Sigmoid colon (tissue), 7 donors: ENCODE results near the gene HNRNPLL. TPM values are rescaled to one million over a fixed set of nuclear protein-coding genes. Genes with fewer than 3 reads are reported as not detected.

Experiments used
- DNase-seq: peaks from one replicate; pipeline ENCODE4 v3.0.0-alpha.2; 2019
- H3K27ac ChIP-seq, 4 donors: fragments of 200-600 bp; sonication (generic); one replicate each; pipeline ENCODE4 v1.5.1; 2016 to 2019; ENCODE audit warnings: mild to moderate bottlenecking in 1 of 4
- H3K27me3 ChIP-seq, 3 donors: fragments of 200-600 bp; sonication (generic); one replicate each; pipeline ENCODE4 v1.5.1; 2019; ENCODE audit warnings: mild to moderate bottlenecking in 1 of 3
- H3K36me3 ChIP-seq, 4 donors: fragments of 200-600 bp; sonication (generic); one replicate each; pipeline ENCODE4 v1.5.1; 2016 to 2019
- H3K4me1 ChIP-seq, 4 donors: fragments of 200-600 bp; sonication (generic); one replicate each; pipeline ENCODE4 v1.5.1; 2017 to 2019
- H3K4me3 ChIP-seq, 4 donors: fragments of 200-600 bp; sonication (generic); one replicate each; pipeline ENCODE4 v1.5.1; 2017 to 2019; ENCODE audit warnings: mild to moderate bottlenecking in 2 of 4, moderate library complexity in 1 of 4
- H3K9me3 ChIP-seq, 4 donors: fragments of 200-600 bp in 3 of 4; sonication (generic) in 3 of 4; one replicate each; pipeline versions ENCODE4 v1.5.1 to v1.6.1; 2013 to 2019
- CTCF ChIP-seq, 4 experiments: fragments of 450-650 bp in 3 of 4; fragments of 200-600 bp in 1 of 4; IDR thresholded peaks; one replicate each; pipeline ENCODE4 v1.5.1; 2016 to 2019; ENCODE audit warnings: antibody characterized with exemption in 4 of 4, mild to moderate bottlenecking in 3 of 4, moderate library complexity in 2 of 4
- EP300 ChIP-seq, 4 donors: sonication (generic); formaldehyde crosslinking; IDR thresholded peaks; one replicate each; pipeline ENCODE4 v1.6.1; 2017; ENCODE audit warnings: antibody characterized with exemption in 4 of 4
- POLR2A ChIP-seq, 2 donors: fragments of 450-650 bp; IDR thresholded peaks; one replicate each; pipeline ENCODE4 v1.6.1; 2016; ENCODE audit warnings: antibody characterized with exemption in 2 of 2, mild to moderate bottlenecking in 2 of 2, moderate library complexity in 2 of 2
- POLR2AphosphoS5 ChIP-seq, 4 donors: sonication (generic); formaldehyde crosslinking; IDR thresholded peaks; one replicate each; pipeline ENCODE4 v1.6.1; 2017; ENCODE audit warnings: antibody characterized with exemption in 4 of 4
- WGBS, 2 donors: extraction: QIAGEN DNeasy Blood & Tissue Kit; methylation state at CpG; one replicate each; pipeline ENCODE4 v1.1.7; 2013; 5-methylcytosine and 5-hydroxymethylcytosine counted together
- intact Hi-C: fragments of 100-400 bp; cut with DNase I; formaldehyde crosslinking; loops from one replicate; pipeline ENCODE4 v1.15.1; 2023
- polyA plus RNA-seq, 3 donors: library from polyadenylated mRNA; stranded (reverse); fragments of 200-250 nt; gene quantifications; one replicate each; pipeline ENCODE4 v1.2.3, GENCODE V29; 2013
- total RNA-seq, 4 donors: library from RNA; depleted of rRNA; stranded (reverse); fragments of >200 nt; gene quantifications; one replicate each; pipeline ENCODE4 v1.1.0, GENCODE V29; 2016
- donor health status: healthy with polysubstance abuse.
- donor health status: Bipolar disorder and iron deficiency.
- donor health status: healthy.

The HNRNPLL gene
- total and polyA plus RNA-seq, 7 donors: 16.1 to 82.0 (median 63.7) TPM

GRCh38 chr2:38634684-38635083 lies 32.0 kb upstream of the HNRNPLL start:
- 40 to 75% methylated on average over 3 of the region's 3 CpGs for WGBS, 2 donors
- no peak overlapping the region for H3K4me3 ChIP-seq
- TF ChIP-seq CTCF (IDR thresholded peaks at IDR 0.05): no peak
- TF ChIP-seq EP300 (IDR thresholded peaks at IDR 0.05): no peak
- TF ChIP-seq POLR2AphosphoS5 (IDR thresholded peaks at IDR 0.05): no peak
- no peak for TF ChIP-seq POLR2A (IDR thresholded peaks at IDR 0.05)
- H3K4me1 ChIP-seq: no peaks in the 10 kb centered on the region
- H3K27me3 ChIP-seq: no peaks in the 10 kb centered on the region
- H3K36me3 ChIP-seq: no peaks in the 10 kb centered on the region
- intact Hi-C loops: no loop called here
- no peak overlapping the region for H3K27ac ChIP-seq
- H3K9me3 ChIP-seq: no peaks in the 10 kb centered on the region
- no peak for DNase-seq

- Histone ChIP-seq H3K4me3 (no peak overlapping the region), H3K9me3 (no peaks in the 10 kb centered on the region), H3K27ac (no peak overlapping the region), H3K4me1 (no peaks in the 10 kb centered on the region), H3K36me3 (no peaks in the 10 kb centered on the region), H3K27me3 (no peaks in the 10 kb centered on the region)
- no peak for DNase-seq
- WGBS, 2 donors: 60% methylated on average over 2 of the region's 2 CpGs
- intact Hi-C loops: no loop called here
- no peak for TF ChIP-seq EP300 (IDR thresholded peaks at IDR 0.05)
- no peak for TF ChIP-seq POLR2AphosphoS5 (IDR thresholded peaks at IDR 0.05)
- no peak for TF ChIP-seq CTCF (IDR thresholded peaks at IDR 0.05)
- no peak for TF ChIP-seq POLR2A (IDR thresholded peaks at IDR 0.05)
Measured at GRCh38 chr2:38633895-38634294, 31.2 kb upstream of the HNRNPLL start.

GRCh38 chr2:38632980-38633379 lies 30.3 kb upstream of the HNRNPLL start:
- no peak for DNase-seq
- no peak overlapping the region for H3K27ac ChIP-seq
- no peaks in the 10 kb centered on the region for H3K9me3 ChIP-seq
- no peaks in the 10 kb centered on the region for H3K4me1 ChIP-seq
- intact Hi-C loops: no loop called here
- no peaks in the 10 kb centered on the region for H3K27me3 ChIP-seq
- no peaks in the 10 kb centered on the region for H3K36me3 ChIP-seq
- H3K4me3 ChIP-seq: no peak overlapping the region
- no peak for TF ChIP-seq POLR2AphosphoS5 (IDR thresholded peaks at IDR 0.05)
- TF ChIP-seq CTCF (IDR thresholded peaks at IDR 0.05): no peak
- TF ChIP-seq EP300 (IDR thresholded peaks at IDR 0.05): no peak
- TF ChIP-seq POLR2A (IDR thresholded peaks at IDR 0.05): no peak

GRCh38 chr2:38631976-38632375 lies 29.2 kb upstream of the HNRNPLL start:
- Histone ChIP-seq H3K9me3 (no peaks in the 10 kb centered on the region), H3K36me3 (no peaks in the 10 kb centered on the region), H3K4me1 (no peaks in the 10 kb centered on the region), H3K27me3 (no peaks in the 10 kb centered on the region), H3K4me3 (no peak overlapping the region), H3K27ac (no peak overlapping the region)
- 78 to 81% methylated on average over 2 of the region's 2 CpGs for WGBS, 2 donors
- DNase-seq: no peak
- intact Hi-C loops: no loop called here
- TF ChIP-seq POLR2A (IDR thresholded peaks at IDR 0.05): no peak
- TF ChIP-seq EP300 (IDR thresholded peaks at IDR 0.05): no peak
- no peak for TF ChIP-seq POLR2AphosphoS5 (IDR thresholded peaks at IDR 0.05)
- no peak for TF ChIP-seq CTCF (IDR thresholded peaks at IDR 0.05)

- 95 to 96% methylated on average over 1 of the region's 1 CpG for WGBS, 2 donors
- H3K27me3 ChIP-seq: no peaks in the 10 kb centered on the region
- intact Hi-C loops: no loop called here
- no peak overlapping the region for H3K27ac ChIP-seq
- no peak overlapping the region for H3K4me3 ChIP-seq
- TF ChIP-seq POLR2AphosphoS5 (IDR thresholded peaks at IDR 0.05) (no peak), CTCF (IDR thresholded peaks at IDR 0.05) (no peak), EP300 (IDR thresholded peaks at IDR 0.05) (no peak), POLR2A (IDR thresholded peaks at IDR 0.05) (no peak)
- no peaks in the 10 kb centered on the region for H3K9me3 ChIP-seq
- no peaks in the 10 kb centered on the region for H3K36me3 ChIP-seq
- H3K4me1 ChIP-seq: no peaks in the 10 kb centered on the region
- no peak for DNase-seq
Measured at GRCh38 chr2:38629684-38630083, 27.0 kb upstream of the HNRNPLL start.
